ENCODE measurements around the gene EXD2. TPM values are rescaled to one million over a fixed set of nuclear protein-coding genes. Genes with fewer than 3 reads are reported as not detected.

The EXD2 gene, protein sequence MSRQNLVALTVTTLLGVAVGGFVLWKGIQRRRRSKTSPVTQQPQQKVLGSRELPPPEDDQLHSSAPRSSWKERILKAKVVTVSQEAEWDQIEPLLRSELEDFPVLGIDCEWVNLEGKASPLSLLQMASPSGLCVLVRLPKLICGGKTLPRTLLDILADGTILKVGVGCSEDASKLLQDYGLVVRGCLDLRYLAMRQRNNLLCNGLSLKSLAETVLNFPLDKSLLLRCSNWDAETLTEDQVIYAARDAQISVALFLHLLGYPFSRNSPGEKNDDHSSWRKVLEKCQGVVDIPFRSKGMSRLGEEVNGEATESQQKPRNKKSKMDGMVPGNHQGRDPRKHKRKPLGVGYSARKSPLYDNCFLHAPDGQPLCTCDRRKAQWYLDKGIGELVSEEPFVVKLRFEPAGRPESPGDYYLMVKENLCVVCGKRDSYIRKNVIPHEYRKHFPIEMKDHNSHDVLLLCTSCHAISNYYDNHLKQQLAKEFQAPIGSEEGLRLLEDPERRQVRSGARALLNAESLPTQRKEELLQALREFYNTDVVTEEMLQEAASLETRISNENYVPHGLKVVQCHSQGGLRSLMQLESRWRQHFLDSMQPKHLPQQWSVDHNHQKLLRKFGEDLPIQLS
- total RNA-seq (2014; rRNA removed; shearing (Covaris generic)): 7.8 and 8.6 TPM in 2 replicates

DNA sequence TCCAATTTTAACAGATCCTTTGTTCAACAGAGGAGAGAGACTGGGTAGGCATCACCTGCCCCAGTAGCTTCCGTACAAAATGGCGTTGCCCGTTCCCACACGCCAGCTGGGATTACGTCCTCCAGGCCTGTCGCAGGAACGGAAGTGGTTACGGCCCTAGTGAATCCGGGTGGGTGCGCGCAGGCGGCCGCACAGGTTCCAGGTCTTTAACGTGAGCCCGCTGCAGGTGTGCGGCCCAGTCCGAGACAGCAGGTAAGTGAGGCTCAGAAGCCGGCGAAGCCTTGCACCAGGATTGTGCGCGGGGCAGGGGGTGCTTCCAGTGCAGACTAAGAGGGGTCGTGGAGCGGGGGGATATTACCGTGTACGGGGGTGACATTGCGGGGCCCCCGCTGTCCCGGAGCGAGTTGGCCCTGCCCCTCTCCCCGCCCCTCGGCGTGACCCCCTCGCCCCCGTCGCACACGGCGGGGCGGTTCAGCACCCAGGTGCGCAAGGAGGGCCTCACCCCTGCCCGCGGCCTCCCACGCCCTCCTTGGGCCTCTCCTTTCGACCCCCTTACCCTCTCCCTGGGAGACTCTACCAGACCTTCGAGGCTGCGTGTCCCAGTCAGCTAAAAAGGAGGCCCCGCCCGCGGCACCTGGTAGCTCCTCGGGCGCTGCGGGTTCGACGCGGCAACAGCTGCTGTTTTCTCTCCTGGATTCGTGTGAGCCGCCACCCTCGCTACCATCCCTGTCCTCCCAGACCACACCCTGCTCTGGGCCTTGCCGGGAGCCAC lies at the start of gene EXD2:
Gene EXD2 (plus strand): TSS at position 159 of the 772 bp plus-strand sequence. CDS start 17,973 bp downstream, outside the sequence.
- DNase-seq (ENCODE audit: low read depth in 1 of 2, low spot score in 2 of 2): peak; percentile 52 to 74

DNA sequence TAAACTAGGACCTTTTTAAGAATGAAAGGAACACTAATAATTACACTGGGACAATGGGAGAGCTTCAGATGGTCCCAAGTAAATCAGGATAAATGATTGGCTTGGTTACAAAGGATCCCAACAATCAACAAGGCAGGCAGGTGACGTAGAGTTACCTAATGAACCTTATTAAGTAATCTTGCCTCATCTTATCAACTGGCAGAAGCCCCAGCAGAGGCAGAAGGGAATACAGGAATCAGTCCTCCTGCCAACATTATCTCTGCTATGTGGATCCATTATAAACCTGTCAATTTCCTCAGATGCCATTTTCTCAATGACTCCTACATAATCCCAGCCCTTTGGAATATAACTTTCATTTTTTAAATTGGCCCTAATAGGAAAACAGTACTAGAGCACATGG lies 49.7 kb upstream of the EXD2 start:
- H3K27me3 ChIP-seq (replicated peaks): no peaks in the 10 kb centered on the region
- H3K4me3 ChIP-seq: no peak overlapping the region
- no peak for DNase-seq (ENCODE audit: low read depth in 1 of 2, low spot score in 2 of 2)
- peaks cover 6% of the 10 kb centered on the region; the same call in 1 of the 2 replicates for H3K36me3 ChIP-seq
- H3K27ac ChIP-seq: no peak overlapping the region
- H3K4me1 ChIP-seq (replicated peaks): peaks cover 18% of the 10 kb centered on the region
- H3K9me3 ChIP-seq (replicated peaks): no peaks in the 10 kb centered on the region

More for the DNA sequence above, at the start of gene EXD2:
- Histone ChIP-seq H3K27ac (peak within 1 kb of the TSS; percentile 35; the same call in 1 of the 2 replicates), H3K4me3 (peak within 1 kb of the TSS; percentile 78), H3K4me1 (replicated peaks) (peaks cover 12% of the 10 kb centered on the region), H3K36me3 (peaks cover 7% of the 10 kb centered on the region), H3K27me3 (replicated peaks) (no peaks in the 10 kb centered on the region), H3K9me3 (replicated peaks) (no peaks in the 10 kb centered on the region)

DNA sequence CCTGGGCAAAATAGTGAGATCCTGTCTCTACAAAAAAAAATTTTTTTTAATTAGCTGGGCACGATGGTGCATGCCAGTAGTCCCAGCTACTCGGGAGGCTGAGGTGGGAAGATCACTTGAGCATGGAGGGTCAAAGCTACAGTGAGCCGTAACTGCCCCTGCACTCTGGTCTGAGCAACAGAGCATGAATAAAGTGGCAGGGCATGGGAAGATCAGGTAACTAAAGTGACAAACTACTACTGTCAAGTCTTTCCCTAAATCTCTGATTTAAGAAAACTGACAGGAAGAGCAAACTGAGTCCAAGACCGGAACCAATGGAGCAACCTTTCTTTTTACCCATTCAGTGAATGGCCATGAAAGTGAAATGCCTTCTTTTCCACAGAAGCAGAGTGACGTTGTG lies 49.2 kb upstream of the EXD2 start:
- Histone ChIP-seq H3K36me3 (peaks cover 6% of the 10 kb centered on the region; the same call in 1 of the 2 replicates), H3K4me3 (no peak overlapping the region), H3K27ac (no peak overlapping the region), H3K27me3 (replicated peaks) (no peaks in the 10 kb centered on the region), H3K9me3 (replicated peaks) (no peaks in the 10 kb centered on the region), H3K4me1 (replicated peaks) (peaks cover 16% of the 10 kb centered on the region)
- no peak for DNase-seq (ENCODE audit: low read depth in 1 of 2, low spot score in 2 of 2)

- DNase-seq (ENCODE audit: low read depth in 1 of 2, low spot score in 2 of 2): no peak
- H3K4me1 ChIP-seq (replicated peaks): peaks cover 8% of the 10 kb centered on the region
- H3K36me3 ChIP-seq: peaks cover 20% of the 10 kb centered on the region
- H3K27ac ChIP-seq: no peak overlapping the region
- no peaks in the 10 kb centered on the region for H3K27me3 ChIP-seq (replicated peaks)
- H3K9me3 ChIP-seq (replicated peaks): no peaks in the 10 kb centered on the region
- no peak overlapping the region for H3K4me3 ChIP-seq
Measured at GRCh38 chr14:69149461-69150244, 41.6 kb upstream of the EXD2 start.

- peaks cover 19% of the 10 kb centered on the region for H3K36me3 ChIP-seq
- H3K27ac ChIP-seq: peak overlapping the region; percentile 58
- no peaks in the 10 kb centered on the region for H3K9me3 ChIP-seq (replicated peaks)
- H3K4me3 ChIP-seq: peak overlapping the region; percentile 75
- peak; percentile 65 to 75 for DNase-seq (ENCODE audit: low read depth in 1 of 2, low spot score in 2 of 2)
- H3K27me3 ChIP-seq (replicated peaks): no peaks in the 10 kb centered on the region; the same call in 1 of the 2 replicates
- H3K4me1 ChIP-seq (replicated peaks): peaks cover 8% of the 10 kb centered on the region
Measured at GRCh38 chr14:69151458-69152180, 39.7 kb upstream of the EXD2 start.

- peak overlapping the region; percentile 75 for H3K4me3 ChIP-seq
- H3K36me3 ChIP-seq: peaks cover 19% of the 10 kb centered on the region
- peak overlapping the region; percentile 58; the same call in 1 of the 2 replicates for H3K27ac ChIP-seq
- H3K4me1 ChIP-seq (replicated peaks): peaks cover 8% of the 10 kb centered on the region
- no peaks in the 10 kb centered on the region; the same call in 1 of the 2 replicates for H3K27me3 ChIP-seq (replicated peaks)
- no peaks in the 10 kb centered on the region for H3K9me3 ChIP-seq (replicated peaks)
- DNase-seq (ENCODE audit: low read depth in 1 of 2, low spot score in 2 of 2): peak in 1 of 2 experiments; percentile 10
Measured at GRCh38 chr14:69152181-69152901, 39.0 kb upstream of the EXD2 start.

DNA sequence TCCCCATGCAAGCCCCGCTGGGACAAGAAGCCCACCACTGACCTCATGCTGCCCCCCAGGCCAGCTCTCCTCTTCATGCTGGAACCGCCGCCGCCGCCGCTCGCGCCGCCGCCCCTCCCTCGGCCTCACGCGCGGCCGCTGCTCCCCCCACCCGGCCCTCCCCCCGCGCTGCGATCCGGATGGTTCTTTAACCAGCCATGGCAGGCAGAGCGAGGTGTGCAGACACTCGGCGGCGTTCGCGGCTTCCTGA lies 38.5 kb upstream of the EXD2 start, which contains the start of gene DCAF5:
Gene DCAF5 (minus strand): TSS at position 218 of the 250 bp plus-strand sequence. CDS start 141 bp downstream, at position 77.
- DNase-seq (ENCODE audit: low read depth in 1 of 2, low spot score in 2 of 2): no peak

DNA sequence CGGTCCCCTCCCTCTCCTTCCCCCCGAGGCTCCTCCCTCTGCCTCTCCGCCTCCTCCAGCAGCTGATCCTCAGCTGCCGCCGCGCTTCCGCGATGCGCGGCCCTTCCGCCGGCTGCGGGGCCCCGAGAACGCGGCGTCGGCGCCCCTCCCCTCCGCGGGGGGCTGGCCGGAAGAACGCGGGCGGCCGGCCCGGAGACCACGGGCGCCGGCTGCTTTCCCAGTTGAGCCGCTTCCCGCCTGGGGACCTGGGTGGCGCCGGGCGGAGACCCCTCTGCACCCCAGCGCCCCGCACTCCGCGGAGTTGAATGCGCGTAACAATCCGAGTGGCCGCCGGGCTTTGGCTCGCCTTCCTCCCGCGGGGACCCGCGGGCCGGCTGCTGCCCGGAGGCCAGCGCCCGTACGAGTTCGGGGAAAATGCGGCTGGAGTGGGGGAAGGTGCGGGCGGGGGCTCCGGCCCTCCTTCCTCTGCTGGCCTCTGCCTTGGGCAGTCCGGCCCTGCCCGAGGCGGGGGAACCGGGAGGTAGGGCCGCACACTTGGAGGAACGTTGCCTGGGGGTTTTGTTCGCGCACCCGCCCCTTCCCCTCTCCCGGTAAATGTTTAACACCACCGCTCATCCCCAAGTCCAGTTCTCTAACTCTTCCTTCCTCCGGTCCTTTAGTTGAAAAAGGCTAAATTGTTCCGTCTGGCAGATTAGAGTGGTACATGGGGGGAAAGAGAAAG lies 38.0 kb upstream of the EXD2 start:
- Histone ChIP-seq H3K4me1 (replicated peaks) (peaks cover 8% of the 10 kb centered on the region), H3K9me3 (replicated peaks) (no peaks in the 10 kb centered on the region), H3K27ac (no peak overlapping the region), H3K4me3 (peak overlapping the region; percentile 75), H3K36me3 (peaks cover 15% of the 10 kb centered on the region), H3K27me3 (replicated peaks) (no peaks in the 10 kb centered on the region; the same call in 1 of the 2 replicates)
- peak; percentile 83 to 94 for DNase-seq (ENCODE audit: low read depth in 1 of 2, low spot score in 2 of 2)

More for the DNA sequence above, 38.5 kb upstream of the EXD2 start, which contains the start of gene DCAF5:
- peak within 1 kb of the TSS; percentile 58; the same call in 1 of the 2 replicates for H3K27ac ChIP-seq
- H3K4me1 ChIP-seq (replicated peaks): peaks cover 8% of the 10 kb centered on the region
- H3K36me3 ChIP-seq: peaks cover 19% of the 10 kb centered on the region
- H3K27me3 ChIP-seq (replicated peaks): no peaks in the 10 kb centered on the region; the same call in 1 of the 2 replicates
- peak within 1 kb of the TSS; percentile 75 for H3K4me3 ChIP-seq
- no peaks in the 10 kb centered on the region for H3K9me3 ChIP-seq (replicated peaks)

DNA sequence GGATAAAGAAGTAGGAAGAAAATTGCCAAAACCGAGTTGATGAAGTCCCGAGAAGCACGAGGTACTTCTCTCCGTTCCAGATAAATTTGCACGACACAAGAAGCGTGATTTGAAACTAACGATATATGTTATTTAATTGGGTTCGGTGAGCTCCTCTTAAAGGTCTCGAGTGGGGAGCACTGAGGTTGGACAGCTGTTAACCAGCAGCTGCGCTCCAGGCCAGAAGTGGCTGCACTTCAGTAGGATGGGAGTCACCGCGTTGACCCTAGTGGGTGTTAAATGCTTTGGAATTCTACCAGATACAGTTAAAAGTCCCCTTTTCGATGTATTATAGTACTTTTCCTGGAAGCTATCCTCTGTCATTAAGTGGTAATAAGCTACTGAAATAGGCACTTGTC lies 37.4 kb upstream of the EXD2 start:
- peak in 1 of 2 experiments; percentile 42 for DNase-seq (ENCODE audit: low read depth in 1 of 2, low spot score in 2 of 2)
- Histone ChIP-seq H3K27ac (no peak overlapping the region), H3K4me1 (replicated peaks) (peaks cover 8% of the 10 kb centered on the region), H3K4me3 (peak overlapping the region; percentile 75), H3K9me3 (replicated peaks) (no peaks in the 10 kb centered on the region), H3K36me3 (peaks cover 9% of the 10 kb centered on the region), H3K27me3 (replicated peaks) (no peaks in the 10 kb centered on the region; the same call in 1 of the 2 replicates)

GRCh38 chr14:69154779-69155178 lies 36.5 kb upstream of the EXD2 start:
- peaks cover under 1% of the 10 kb centered on the region; the same call in 1 of the 2 replicates for H3K36me3 ChIP-seq

DNA sequence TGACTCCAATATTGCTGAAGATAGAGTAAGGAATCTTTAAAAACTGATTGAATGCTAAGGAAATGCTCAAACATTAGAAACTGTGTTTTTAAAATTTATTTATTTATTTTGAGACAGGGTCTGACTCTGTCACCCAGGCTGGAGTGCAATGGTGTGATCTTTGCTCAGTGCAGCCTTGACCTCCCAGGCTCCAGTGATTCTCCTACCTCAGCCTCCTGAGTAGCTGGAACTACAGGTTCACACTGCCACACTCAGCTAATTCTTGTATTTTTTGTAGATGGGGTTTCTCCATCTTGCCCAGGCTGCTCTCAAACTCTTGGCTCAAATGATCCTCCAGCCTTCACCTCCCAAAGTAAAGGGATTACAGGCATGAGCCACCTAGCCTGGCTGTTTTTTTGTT lies 35.1 kb upstream of the EXD2 start:
- H3K36me3 ChIP-seq: no peaks in the 10 kb centered on the region; the same call in 1 of the 2 replicates
- H3K9me3 ChIP-seq (replicated peaks): no peaks in the 10 kb centered on the region
- no peaks in the 10 kb centered on the region; the same call in 1 of the 2 replicates for H3K27me3 ChIP-seq (replicated peaks)

More at GRCh38 chr14:69154779-69155178, 36.5 kb upstream of the EXD2 start:
- Histone ChIP-seq H3K27me3 (replicated peaks) (no peaks in the 10 kb centered on the region; the same call in 1 of the 2 replicates), H3K4me1 (replicated peaks) (peaks cover 8% of the 10 kb centered on the region), H3K27ac (no peak overlapping the region), H3K4me3 (no peak overlapping the region), H3K9me3 (replicated peaks) (no peaks in the 10 kb centered on the region)
- DNase-seq (ENCODE audit: low read depth in 1 of 2, low spot score in 2 of 2): no peak

More for the DNA sequence above, 35.1 kb upstream of the EXD2 start:
- peaks cover 4% of the 10 kb centered on the region for H3K4me1 ChIP-seq (replicated peaks)
- no peak overlapping the region for H3K27ac ChIP-seq
- no peak overlapping the region for H3K4me3 ChIP-seq
- DNase-seq (ENCODE audit: low read depth in 1 of 2, low spot score in 2 of 2): no peak

Measured in SJSA1 (cell line).